ENCODE data around the gene N4BP3. TPM values are rescaled to one million over a fixed set of nuclear protein-coding genes. Genes with fewer than 3 reads are reported as not detected.

N4BP3 gene
- total and polyA plus RNA-seq, 4 donors = 6.1 to 11.4 (median 8.6) TPM

- DNase-seq (peak; percentile 99), ATAC-seq (ENCODE audit: insufficient read depth, low FRiP score) (peak; percentile 100)
- H3K9me3 ChIP-seq (ENCODE audit: control insufficient read depth in 4 of 4, insufficient read depth in 3 of 4, low read length in 3 of 4) = no peaks in the 10 kb centered on the region
- peak within 1 kb of the TSS in 1 of 2 donors; percentile 75 for H3K9ac ChIP-seq (ENCODE audit: insufficient read depth in 1 of 2, low read length in 2 of 2)
- peak within 1 kb of the TSS; percentile 80 for H3K4me3 ChIP-seq
- H3K27me3 ChIP-seq (ENCODE audit: control insufficient read depth in 3 of 3, insufficient read depth in 3 of 3, low read length in 2 of 3) = no peaks in the 10 kb centered on the region
- WGBS, 2 donors = 2 to 3% methylated on average over 68 of the region's 68 CpGs
- peak within 1 kb of the TSS; percentile 82 to 89 for H3K27ac ChIP-seq (ENCODE audit: low read depth in 1 of 2, low read length in 1 of 2)
- no peak for TF ChIP-seq CTCF (IDR thresholded peaks at IDR 0.05; ENCODE audit: control extremely low read depth, extremely low read depth)
- peaks cover 0 to 18% (median 12%) of the 10 kb centered on the region in 4 donors for H3K36me3 ChIP-seq (ENCODE audit: control insufficient read depth in 4 of 4, insufficient read depth in 4 of 4, low read length in 4 of 4)
- H3K4me1 ChIP-seq (ENCODE audit: control insufficient read depth in 5 of 5, insufficient read depth in 5 of 5, low read length in 5 of 5) = peaks cover 0 to 10% (median 5%) of the 10 kb centered on the region in 5 donors
These were observed 40.4 kb downstream of the N4BP3 start, which contains the start of gene NHP2 for GRCh38 chr5:178153530-178154340. TSS of gene NHP2 (minus strand) at chr5:178153885. CDS start at chr5:178153817, 68 bp downstream.

GRCh38 chr5:178155065-178155464 is 41.7 kb downstream of the N4BP3 start:
- H3K9ac ChIP-seq (ENCODE audit: insufficient read depth in 1 of 2, low read length in 2 of 2) = no peak overlapping the region
- H3K4me1 ChIP-seq (ENCODE audit: control insufficient read depth in 5 of 5, insufficient read depth in 5 of 5, low read length in 5 of 5) = peaks cover 0 to 10% (median 5%) of the 10 kb centered on the region in 5 donors
- H3K4me3 ChIP-seq = no peak overlapping the region
- peaks cover 0 to 11% (median 7%) of the 10 kb centered on the region in 4 donors for H3K36me3 ChIP-seq (ENCODE audit: control insufficient read depth in 4 of 4, insufficient read depth in 4 of 4, low read length in 4 of 4)
- 82 to 84% methylated on average over 8 of the region's 8 CpGs for WGBS, 2 donors
- no peak for ATAC-seq (ENCODE audit: insufficient read depth, low FRiP score)
- DNase-seq = no peak
- no peaks in the 10 kb centered on the region for H3K27me3 ChIP-seq (ENCODE audit: control insufficient read depth in 3 of 3, insufficient read depth in 3 of 3, low read length in 2 of 3)
- no peak overlapping the region for H3K27ac ChIP-seq (ENCODE audit: low read depth in 1 of 2, low read length in 1 of 2)
- no peak for TF ChIP-seq CTCF (IDR thresholded peaks at IDR 0.05; ENCODE audit: control extremely low read depth, extremely low read depth)
- H3K9me3 ChIP-seq (ENCODE audit: control insufficient read depth in 4 of 4, insufficient read depth in 3 of 4, low read length in 3 of 4) = no peaks in the 10 kb centered on the region

GRCh38 chr5:178160176-178160575 is 46.8 kb downstream of the N4BP3 start:
- peaks cover 0 to 9% (median 2%) of the 10 kb centered on the region in 3 donors for H3K27me3 ChIP-seq (ENCODE audit: control insufficient read depth in 3 of 3, insufficient read depth in 3 of 3, low read length in 2 of 3)
- no peak overlapping the region for H3K27ac ChIP-seq (ENCODE audit: low read depth in 1 of 2, low read length in 1 of 2)
- TF ChIP-seq CTCF (IDR thresholded peaks at IDR 0.05; ENCODE audit: control extremely low read depth, extremely low read depth) = no peak
- no peak for ATAC-seq (ENCODE audit: insufficient read depth, low FRiP score)
- no peaks in the 10 kb centered on the region for H3K36me3 ChIP-seq (ENCODE audit: control insufficient read depth in 4 of 4, insufficient read depth in 4 of 4, low read length in 4 of 4)
- H3K4me1 ChIP-seq (ENCODE audit: control insufficient read depth in 5 of 5, insufficient read depth in 5 of 5, low read length in 5 of 5) = peaks cover 0 to 6% (median 0%) of the 10 kb centered on the region in 5 donors
- 84 to 88% methylated on average over 5 of the region's 5 CpGs for WGBS, 2 donors
- H3K9ac ChIP-seq (ENCODE audit: insufficient read depth in 1 of 2, low read length in 2 of 2) = no peak overlapping the region
- peaks cover 0 to 1% (median 0%) of the 10 kb centered on the region in 4 donors for H3K9me3 ChIP-seq (ENCODE audit: control insufficient read depth in 4 of 4, insufficient read depth in 3 of 4, low read length in 3 of 4)
- H3K4me3 ChIP-seq = no peak overlapping the region
- DNase-seq = no peak
